22Rv1 (cell line): ENCODE results near the gene SAT1.

ENCODE experiments used
- ZFX ChIP-seq: fragments of 450-650 bp; IDR thresholded peaks from 2 replicates; pipeline ENCODE4 v1.6.1; 2017; ENCODE audit warnings: antibody characterized with exemption, borderline replicate concordance
- TF ChIP-seq, protein P1 (sequence below): fragments of 450-650 bp; IDR thresholded peaks from 2 replicates; pipeline ENCODE4 v1.5.1; 2017; ENCODE audit warnings: mild to moderate bottlenecking

DNA sequence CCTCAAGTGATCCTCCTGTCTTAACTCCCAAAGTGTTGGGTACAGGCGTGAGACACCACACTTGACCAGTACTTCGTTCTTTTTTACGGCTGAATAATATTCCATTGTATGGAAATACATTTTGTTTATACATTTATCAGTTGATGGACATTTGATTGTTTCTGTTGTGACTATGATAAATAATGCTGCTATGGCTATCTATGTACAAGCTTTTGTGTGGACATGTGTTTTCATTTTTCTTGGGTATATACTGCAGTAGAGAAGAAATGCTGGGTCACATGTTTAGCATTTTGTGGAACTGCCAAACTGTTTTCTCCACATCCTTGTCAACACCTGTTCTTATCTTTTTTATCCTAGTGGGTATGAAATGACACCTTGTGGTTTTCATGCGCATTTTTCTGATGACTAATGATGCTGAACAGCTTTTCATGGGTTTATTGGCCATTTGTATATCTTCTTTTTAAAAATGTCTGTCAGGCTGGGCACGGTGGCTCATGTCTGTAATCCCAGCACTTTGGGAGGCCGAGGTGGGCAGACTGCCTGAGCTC, 37.3 kb downstream of the SAT1 start:
- TF ChIP-seq, protein P1, sequence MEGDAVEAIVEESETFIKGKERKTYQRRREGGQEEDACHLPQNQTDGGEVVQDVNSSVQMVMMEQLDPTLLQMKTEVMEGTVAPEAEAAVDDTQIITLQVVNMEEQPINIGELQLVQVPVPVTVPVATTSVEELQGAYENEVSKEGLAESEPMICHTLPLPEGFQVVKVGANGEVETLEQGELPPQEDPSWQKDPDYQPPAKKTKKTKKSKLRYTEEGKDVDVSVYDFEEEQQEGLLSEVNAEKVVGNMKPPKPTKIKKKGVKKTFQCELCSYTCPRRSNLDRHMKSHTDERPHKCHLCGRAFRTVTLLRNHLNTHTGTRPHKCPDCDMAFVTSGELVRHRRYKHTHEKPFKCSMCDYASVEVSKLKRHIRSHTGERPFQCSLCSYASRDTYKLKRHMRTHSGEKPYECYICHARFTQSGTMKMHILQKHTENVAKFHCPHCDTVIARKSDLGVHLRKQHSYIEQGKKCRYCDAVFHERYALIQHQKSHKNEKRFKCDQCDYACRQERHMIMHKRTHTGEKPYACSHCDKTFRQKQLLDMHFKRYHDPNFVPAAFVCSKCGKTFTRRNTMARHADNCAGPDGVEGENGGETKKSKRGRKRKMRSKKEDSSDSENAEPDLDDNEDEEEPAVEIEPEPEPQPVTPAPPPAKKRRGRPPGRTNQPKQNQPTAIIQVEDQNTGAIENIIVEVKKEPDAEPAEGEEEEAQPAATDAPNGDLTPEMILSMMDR: no peak
- TF ChIP-seq ZFX: no peak
